GM18520 (cell line): ENCODE measurements around the gene TAOK3.
"Not testable (repeated sequence)": the region's sequence is repeated elsewhere in the genome, so short reads cannot be mapped to it uniquely, and the experiment has no call there.

Experiments
- ATAC-seq: cut with Tn5 transposase; IDR thresholded peaks from one replicate; pipeline ENCODE4 v1.9.1; 2021; ENCODE audit not compliant: unreplicated experiment

Gene TAOK3

GRCh38 chr12:118302053-118302452 is 70.7 kb downstream of the TAOK3 start:
- ATAC-seq: no peak

GRCh38 chr12:118299791-118300460 is 72.8 kb downstream of the TAOK3 start:
- ATAC-seq: no peak

- no peak for ATAC-seq
Observed at GRCh38 chr12:118297284-118297683, 75.4 kb downstream of the TAOK3 start.

- ATAC-seq: no peak
Observed at GRCh38 chr12:118292836-118293235, 79.9 kb downstream of the TAOK3 start.

- ATAC-seq: no peak
Observed at GRCh38 chr12:118290130-118290529, 82.6 kb downstream of the TAOK3 start.

- ATAC-seq: no peak
Observed at GRCh38 chr12:118288174-118288573, 84.5 kb downstream of the TAOK3 start.

GRCh38 chr12:118287728-118288127 is 85.0 kb downstream of the TAOK3 start:
- no peak for ATAC-seq

GRCh38 chr12:118282767-118283166 is 89.9 kb downstream of the TAOK3 start:
- no peak for ATAC-seq

GRCh38 chr12:118278288-118278687 is 94.4 kb downstream of the TAOK3 start:
- not testable (repeated sequence) for ATAC-seq

- ATAC-seq: no peak
Observed at GRCh38 chr12:118274066-118274465, 98.6 kb downstream of the TAOK3 start.

GRCh38 chr12:118271770-118272417 is 100.8 kb downstream of the TAOK3 start:
- ATAC-seq: no peak

- no peak for ATAC-seq
Observed at GRCh38 chr12:118271183-118271582, 101.5 kb downstream of the TAOK3 start.

- ATAC-seq: no peak
Observed at GRCh38 chr12:118269806-118270205, 102.9 kb downstream of the TAOK3 start.

- ATAC-seq: no peak
Observed at GRCh38 chr12:118259079-118259478, 113.6 kb downstream of the TAOK3 start.

GRCh38 chr12:118256352-118256751 is 116.4 kb downstream of the TAOK3 start:
- ATAC-seq: no peak

- no peak for ATAC-seq
Observed at GRCh38 chr12:118249547-118249946, 123.2 kb downstream of the TAOK3 start.

GRCh38 chr12:118245886-118246285 is 126.8 kb downstream of the TAOK3 start:
- ATAC-seq: not testable (repeated sequence)

GRCh38 chr12:118238888-118239287 is 133.8 kb downstream of the TAOK3 start:
- no peak for ATAC-seq

- ATAC-seq: no peak
Observed at GRCh38 chr12:118237908-118238307, 134.8 kb downstream of the TAOK3 start.

- peak; percentile 87 for ATAC-seq
Observed at GRCh38 chr12:118237052-118237665, 135.5 kb downstream of the TAOK3 start.

GRCh38 chr12:118220702-118221101 is 152.0 kb downstream of the TAOK3 start:
- ATAC-seq: no peak

GRCh38 chr12:118219772-118220171 is 152.9 kb downstream of the TAOK3 start:
- no peak for ATAC-seq
